Renal cortical epithelial cell (primary cell): ENCODE results near the gene DLAT. TPM values are rescaled to one million over a fixed set of nuclear protein-coding genes. Genes with fewer than 3 reads are reported as not detected.

Experiments
- DNase-seq: peaks from one replicate; pipeline ENCODE4 v3.0.0-alpha.2; 2011; ENCODE audit warnings: low read depth
- total RNA-seq: library from RNA; depleted of rRNA; stranded (reverse); fragments of >200 nt; gene quantifications from 2 replicates; pipeline ENCODE4 v1.2.3, GENCODE V29; 2014

The DLAT gene
- 41.0 and 47.9 TPM in 2 replicates for total RNA-seq

DNA sequence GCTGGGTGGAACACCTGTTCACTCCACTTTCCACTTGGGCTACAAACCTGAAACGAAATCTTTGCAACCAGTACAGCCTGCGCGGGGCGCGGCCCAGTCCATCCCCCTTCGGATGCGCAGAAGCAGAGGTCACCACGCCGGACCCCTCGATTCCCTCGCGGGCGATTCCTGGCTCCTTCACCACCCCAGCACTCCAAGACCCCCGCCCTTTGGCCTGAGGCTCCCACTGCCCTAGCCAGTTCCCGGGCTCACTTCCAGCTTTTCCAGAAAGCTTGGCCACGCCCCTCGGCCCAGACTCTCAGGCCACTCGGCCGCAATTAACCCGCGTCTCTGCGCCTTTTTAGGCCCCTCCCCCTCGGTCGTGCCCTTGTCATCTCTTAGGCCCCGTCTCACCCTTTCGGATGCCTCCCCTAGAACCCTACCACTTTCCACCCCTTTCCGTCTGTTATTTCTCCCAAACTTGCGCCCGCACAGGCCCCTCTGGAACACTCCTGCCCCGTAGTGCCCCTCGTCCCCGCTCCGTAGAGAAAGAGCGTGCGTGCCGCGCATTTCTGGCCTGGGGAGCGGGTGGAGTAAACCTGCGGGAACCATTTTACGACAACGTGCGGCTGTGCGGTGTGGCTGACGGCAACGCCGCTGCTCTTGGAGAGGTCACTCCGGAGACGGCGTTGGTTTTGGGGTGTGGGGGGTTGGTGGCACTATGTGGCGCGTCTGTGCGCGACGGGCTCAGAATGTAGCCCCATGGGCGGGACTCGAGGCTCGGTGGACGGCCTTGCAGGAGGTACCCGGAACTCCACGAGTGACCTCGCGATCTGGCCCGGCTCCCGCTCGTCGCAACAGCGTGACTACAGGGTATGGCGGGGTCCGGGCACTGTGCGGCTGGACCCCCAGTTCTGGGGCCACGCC is at the start of gene DLAT:
DLAT (plus strand) TSS at position 636 of the 906 bp plus-strand sequence; CDS start at position 701, 65 bp downstream.
- DNase-seq, result peak; percentile 65

- DNase-seq, result no peak
Observed at GRCh38 chr11:111976119-111976766, 49.0 kb upstream of the DLAT start.

- DNase-seq, result peak; percentile 53
Observed at GRCh38 chr11:111976767-111977145, 48.5 kb upstream of the DLAT start.

GRCh38 chr11:111977146-111978027 is 47.8 kb upstream of the DLAT start:
- DNase-seq, result no peak

DNA sequence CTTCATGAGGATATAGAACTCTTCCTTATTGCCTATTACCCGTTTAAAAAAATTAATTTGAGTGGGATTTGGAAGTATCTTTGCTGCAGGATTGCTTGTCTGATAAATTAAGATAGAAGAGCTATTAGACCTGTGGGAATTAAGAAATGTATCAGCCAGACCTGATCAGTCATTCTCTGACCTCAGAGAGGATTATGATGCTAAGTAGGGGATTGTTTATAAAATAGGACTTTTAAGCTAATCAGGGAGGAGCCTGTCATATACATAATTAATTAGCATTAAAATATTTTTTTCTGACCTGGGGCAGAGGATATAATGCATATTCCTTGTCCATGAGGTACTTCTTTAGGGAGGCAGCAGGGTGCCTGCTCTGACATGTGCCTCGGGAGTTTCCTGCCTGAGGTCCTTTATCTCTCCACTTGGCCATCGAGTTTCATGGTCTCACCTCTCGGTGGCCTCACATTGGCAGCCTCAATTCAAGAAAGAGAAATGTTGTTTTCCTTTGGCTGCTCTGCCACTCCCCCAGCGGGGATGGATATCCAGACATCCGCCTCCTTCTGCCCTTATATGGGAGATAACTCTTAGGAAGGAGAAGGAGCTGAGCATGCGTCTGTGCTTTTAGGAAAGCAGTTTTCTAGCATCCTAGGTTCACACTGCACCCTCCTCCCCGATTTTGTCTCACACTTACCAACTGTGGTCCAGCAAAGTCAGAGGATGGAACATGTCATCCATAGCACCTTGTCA is 47.0 kb upstream of the DLAT start:
- DNase-seq, result no peak

DNA sequence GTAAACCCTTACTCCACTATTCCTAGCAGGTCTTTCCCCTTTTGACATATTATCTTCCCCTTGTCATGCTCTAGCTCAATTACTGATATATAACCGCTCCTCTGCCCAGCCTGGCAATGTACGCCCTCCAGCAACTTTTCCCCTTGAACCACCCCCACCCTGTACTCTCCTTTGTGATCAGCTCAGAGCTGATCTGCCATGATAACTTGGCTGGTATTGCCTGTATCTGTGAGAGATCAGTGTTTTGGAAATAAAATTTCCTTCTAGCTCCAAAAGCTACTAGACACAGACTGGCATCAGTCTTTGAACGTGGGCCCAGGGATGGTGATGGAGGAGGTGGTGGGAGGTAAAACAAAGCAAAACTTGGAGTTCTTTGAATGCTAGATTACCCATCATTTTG is 45.1 kb upstream of the DLAT start:
- DNase-seq, result no peak

DNA sequence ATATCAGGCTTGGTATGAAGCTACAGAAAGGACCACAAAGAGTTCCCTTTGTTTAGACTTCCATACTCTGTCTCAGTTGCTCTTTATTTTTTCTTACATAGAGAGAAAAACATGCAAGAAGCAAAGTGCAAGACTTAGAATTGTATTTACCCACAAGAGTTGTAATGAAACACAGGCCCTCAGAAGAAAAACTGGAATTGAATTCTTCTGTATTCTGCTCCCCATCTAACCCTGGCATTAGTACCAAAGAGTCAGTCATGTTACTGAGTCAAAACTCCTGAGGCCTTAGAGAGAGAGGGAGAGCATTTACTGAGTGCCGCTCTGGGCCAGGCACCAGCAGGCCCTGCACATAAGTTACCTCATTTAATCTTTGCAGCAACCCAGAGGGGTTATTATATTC is 43.9 kb upstream of the DLAT start:
- DNase-seq, result no peak

- DNase-seq, result peak; percentile 82
Observed at GRCh38 chr11:111982019-111982464, 43.2 kb upstream of the DLAT start.

GRCh38 chr11:111982541-111983186 is 42.5 kb upstream of the DLAT start:
- DNase-seq, result no peak

DNA sequence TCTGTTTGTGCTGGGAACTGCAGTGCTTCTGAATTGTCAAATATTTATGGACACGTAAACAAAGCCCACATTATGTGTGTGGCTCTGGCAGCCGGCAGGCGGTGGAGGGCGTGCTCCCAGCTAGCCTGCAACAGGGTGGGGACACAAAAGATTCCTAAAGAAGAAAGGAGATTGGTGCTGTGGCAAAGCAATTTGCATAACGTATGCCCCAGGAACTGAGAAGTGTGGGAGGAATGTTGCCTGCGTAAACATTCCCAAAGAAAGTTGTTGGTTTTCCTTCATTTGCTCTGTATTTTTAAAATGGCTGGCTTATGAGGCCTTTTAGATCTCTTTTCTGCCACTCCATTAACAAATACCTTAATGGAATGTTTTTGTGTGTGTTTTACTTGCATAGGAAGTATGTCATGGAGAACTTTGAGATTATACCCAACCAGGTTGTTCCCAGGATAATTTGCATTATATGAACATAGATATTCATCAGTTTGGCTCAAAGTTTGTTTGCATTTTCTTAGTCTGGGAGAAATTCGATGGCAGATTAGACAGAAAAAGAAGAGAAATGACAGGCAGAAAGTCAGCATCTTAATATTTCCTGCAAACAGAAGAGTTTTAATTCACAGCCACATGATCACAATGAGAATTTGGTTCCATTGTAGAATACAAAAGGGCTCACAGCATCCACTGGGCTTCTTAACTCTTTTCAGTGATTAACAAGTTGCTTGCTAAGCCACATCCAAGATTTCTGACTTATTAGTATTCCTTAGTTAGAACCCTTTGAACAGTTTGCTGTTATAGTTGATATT is 41.8 kb upstream of the DLAT start:
- DNase-seq, result peak; percentile 93

DNA sequence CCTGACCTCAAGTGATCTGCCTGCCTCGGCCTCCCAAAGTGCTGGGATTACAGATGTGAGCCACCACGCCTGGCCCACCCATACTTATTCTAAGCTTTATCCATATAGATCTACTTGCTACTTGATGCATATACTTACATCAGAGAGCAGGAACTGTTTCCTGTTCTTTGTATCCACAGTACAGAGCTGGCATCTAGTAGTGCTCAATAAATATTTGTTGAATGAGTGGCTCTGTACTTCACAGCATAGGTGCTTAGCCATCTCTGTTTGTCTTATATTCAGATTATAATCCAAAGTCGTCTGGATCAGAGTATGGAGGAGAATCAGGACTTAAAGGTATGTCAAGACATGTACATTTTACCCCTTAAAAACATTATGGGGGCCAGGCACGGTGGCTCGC is 38.6 kb upstream of the DLAT start:
- no peak for DNase-seq

- DNase-seq, result no peak
Observed at GRCh38 chr11:111990381-111990780, 34.8 kb upstream of the DLAT start.

GRCh38 chr11:111992206-111992855 is 32.9 kb upstream of the DLAT start:
- no peak for DNase-seq

- no peak for DNase-seq
Observed at GRCh38 chr11:111996129-111996528, 29.1 kb upstream of the DLAT start.

- DNase-seq, result peak; percentile 62
Observed at GRCh38 chr11:111996669-111997068, 28.5 kb upstream of the DLAT start.

DNA sequence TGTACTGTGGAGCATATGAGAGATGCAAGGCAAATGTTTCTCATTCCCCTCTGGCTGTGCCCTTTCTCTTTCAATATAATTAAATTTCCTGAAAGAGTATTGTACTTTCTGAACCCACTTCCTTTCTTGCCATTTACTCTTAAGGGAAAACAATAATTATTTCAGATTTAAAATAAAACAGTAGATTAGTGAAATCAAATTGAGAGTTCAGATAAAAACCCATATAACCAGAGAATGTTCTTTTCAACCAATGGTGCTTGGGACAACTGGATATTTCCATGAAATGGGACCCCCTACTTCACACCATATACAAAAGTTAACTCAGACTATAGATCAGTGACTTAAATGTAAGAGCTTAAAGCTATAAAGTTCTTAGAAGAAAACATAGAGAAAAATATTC is 26.1 kb upstream of the DLAT start:
- DNase-seq, result no peak

GRCh38 chr11:112000703-112001102 is 24.5 kb upstream of the DLAT start:
- no peak for DNase-seq

- no peak for DNase-seq
Observed at GRCh38 chr11:112002491-112003216, 22.6 kb upstream of the DLAT start.

DNA sequence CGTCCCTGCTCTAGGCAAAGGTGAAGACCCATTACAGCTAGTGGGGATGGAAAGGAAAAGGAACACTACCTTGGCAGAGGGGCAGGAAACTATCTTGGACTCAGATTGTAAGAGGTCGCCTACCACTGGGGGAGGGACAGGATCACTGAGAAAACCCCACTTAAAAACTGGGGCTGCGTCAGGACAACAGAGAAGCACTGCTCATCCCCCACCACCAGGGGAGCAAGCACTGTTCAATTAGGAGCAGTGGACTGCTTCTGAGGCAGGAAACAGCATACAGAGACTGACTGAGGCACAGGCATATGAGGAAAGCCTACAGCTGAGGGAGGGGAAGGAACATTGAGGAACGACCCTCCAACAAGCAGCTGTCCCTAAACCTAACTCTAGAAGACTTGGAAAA is 20.8 kb upstream of the DLAT start:
- no peak for DNase-seq
